HUDEP-2 (cell line): ENCODE results near the gene KRT9.

ENCODE experiments used
- DNase-seq, 76 experiments: peaks; one replicate each; lab custom pipeline; 2025; ENCODE audit not compliant: unreplicated experiment in 76 of 76; lab: John Stamatoyannopoulos, UW

Gene KRT9

GRCh38 chr17:41516147-41516829, 55.6 kb downstream of the KRT9 start:
- no peak for DNase-seq
